ENCODE data around the gene DENR.
"Not testable (repeated sequence)": the region's sequence is repeated elsewhere in the genome, so short reads cannot be mapped to it uniquely, and the experiment has no call there.

- not testable (repeated sequence) for TF ChIP-seq CTCF, POLR2A (IDR thresholded peaks at IDR 0.05)
Measured at GRCh38 chr12:122703841-122704240, 48.8 kb upstream of the DENR start.

All from adrenal gland (tissue), 5 donors.